WTC11 (cell line): ENCODE data around the gene MAP6. TPM values are rescaled to one million over a fixed set of nuclear protein-coding genes. Genes with fewer than 3 reads are reported as not detected.

Experiments
- ATAC-seq: fragments of 200-7000 bp; cut with Tn5 transposase; 2 replicates; pipeline ENCODE4 v1.10.0; 2021; ENCODE audit warnings: mild to moderate bottlenecking, moderate library complexity
- CTCF ChIA-PET: fragments of 300-600 bp; sonication (Branson Sonifier 250); formaldehyde crosslinking; loops from one replicate; lab custom pipeline; 2021; ENCODE audit warnings: antibody characterized with exemption; lab: Charles Lee
- POLR2A ChIA-PET: fragments of 350-600 bp; sonication (Branson Sonifier 250); formaldehyde crosslinking; loops from one replicate; lab custom pipeline; 2021; ENCODE audit warnings: antibody characterized with exemption; lab: Charles Lee
- DNase-seq: peaks from one replicate; pipeline ENCODE4 v3.0.0; 2021; ENCODE audit warnings: low spot score
- H3K27ac Mint-ChIP-seq: 2 replicates; pipeline ENCODE4 v1.8.0; 2021; ENCODE audit warnings: mixed read lengths
- H3K27me3 Mint-ChIP-seq: 2 replicates; pipeline ENCODE4 v1.8.0; 2021; ENCODE audit warnings: low read depth, mild to moderate bottlenecking, moderate library complexity, mixed read lengths
- H3K36me3 Mint-ChIP-seq: 2 replicates; pipeline ENCODE4 v1.8.0; 2021; ENCODE audit warnings: mixed read lengths
- H3K4me1 Mint-ChIP-seq: 2 replicates; pipeline ENCODE4 v1.8.0; 2022; ENCODE audit warnings: mixed read lengths
- H3K4me3 Mint-ChIP-seq: 2 replicates; pipeline ENCODE4 v1.8.0; 2021; ENCODE audit warnings: mild to moderate bottlenecking, moderate library complexity, mixed read lengths
- H3K9me3 Mint-ChIP-seq: 2 replicates; pipeline ENCODE4 v1.8.0; 2021; ENCODE audit warnings: mixed read lengths
- ATF1 ChIP-seq: sonication (generic); formaldehyde crosslinking; IDR thresholded peaks from 2 replicates; pipeline ENCODE4 v1.8.1; 2023; ENCODE audit warnings: mild to moderate bottlenecking, moderate library complexity, missing genetic modification reagents
- ATF2 ChIP-seq: sonication (generic); formaldehyde crosslinking; IDR thresholded peaks from 2 replicates; pipeline ENCODE4 v1.8.1; 2022; ENCODE audit warnings: low read depth, missing genetic modification reagents, borderline replicate concordance
- ATF3 ChIP-seq: sonication (generic); formaldehyde crosslinking; conservative IDR thresholded peaks from 2 replicates; pipeline ENCODE4 v1.8.1; 2022; ENCODE audit warnings: mild to moderate bottlenecking, missing genetic modification reagents
- ERG ChIP-seq: fragments of 250-450 bp; sonication (Bioruptor Pico); IDR thresholded peaks from 2 replicates; pipeline ENCODE4 v1.8.0; 2021; ENCODE audit warnings: mild to moderate bottlenecking
- FOXJ3 ChIP-seq: sonication (generic); formaldehyde crosslinking; IDR thresholded peaks from 2 replicates; pipeline ENCODE4 v1.9.0; 2021; ENCODE audit warnings: missing genetic modification reagents, mild to moderate bottlenecking, borderline replicate concordance
- FOXP1 ChIP-seq: sonication (generic); formaldehyde crosslinking; IDR thresholded peaks from 2 replicates; pipeline ENCODE4 v1.8.0; 2022; ENCODE audit warnings: missing genetic modification reagents, mild to moderate bottlenecking, moderate library complexity, borderline replicate concordance
- GABPB1 ChIP-seq: sonication (generic); formaldehyde crosslinking; IDR thresholded peaks from 2 replicates; pipeline ENCODE4 v1.8.1; 2023; ENCODE audit warnings: mild to moderate bottlenecking, missing genetic modification reagents
- IRF1 ChIP-seq: sonication (generic); formaldehyde crosslinking; IDR thresholded peaks from 2 replicates; pipeline ENCODE4 v1.8.0; 2023; ENCODE audit warnings: missing genetic modification reagents
- MAX ChIP-seq: sonication (generic); formaldehyde crosslinking; IDR thresholded peaks from 2 replicates; pipeline ENCODE4 v1.8.0; 2022; ENCODE audit warnings: mild to moderate bottlenecking, missing genetic modification reagents
- MYBL2 ChIP-seq: sonication (generic); formaldehyde crosslinking; IDR thresholded peaks from 2 replicates; pipeline ENCODE4 v1.8.1; 2023; ENCODE audit warnings: mild to moderate bottlenecking, moderate library complexity, missing genetic modification reagents
- NR1H2 ChIP-seq: sonication (generic); formaldehyde crosslinking; IDR thresholded peaks from 2 replicates; pipeline ENCODE4 v1.9.0; 2021; ENCODE audit warnings: mild to moderate bottlenecking, moderate library complexity, missing genetic modification reagents
- PRRX2 ChIP-seq: fragments of 250-450 bp; sonication (Bioruptor Pico); IDR thresholded peaks from 2 replicates; pipeline ENCODE4 v1.8.0; 2021; ENCODE audit warnings: mild to moderate bottlenecking
- SP1 ChIP-seq: sonication (generic); formaldehyde crosslinking; conservative IDR thresholded peaks from 2 replicates; pipeline ENCODE4 v1.8.1; 2022; ENCODE audit warnings: missing genetic modification reagents
- TEAD1 ChIP-seq: sonication (generic); formaldehyde crosslinking; IDR thresholded peaks from 2 replicates; pipeline ENCODE4 v1.8.0; 2022; ENCODE audit warnings: mild to moderate bottlenecking, missing genetic modification reagents
- TEAD4 ChIP-seq: sonication (generic); formaldehyde crosslinking; IDR thresholded peaks from 2 replicates; pipeline ENCODE4 v1.8.0; 2022; ENCODE audit warnings: mild to moderate bottlenecking, missing genetic modification reagents
- USF1 ChIP-seq: sonication (generic); formaldehyde crosslinking; IDR thresholded peaks from 2 replicates; pipeline ENCODE4 v1.8.0; 2022; ENCODE audit warnings: mild to moderate bottlenecking, missing genetic modification reagents
- USF2 ChIP-seq: sonication (generic); formaldehyde crosslinking; IDR thresholded peaks from 2 replicates; pipeline ENCODE4 v1.8.1; 2023; ENCODE audit warnings: mild to moderate bottlenecking, missing genetic modification reagents, moderate library complexity
- ZBTB21 ChIP-seq: sonication (generic); formaldehyde crosslinking; IDR thresholded peaks from 2 replicates; pipeline ENCODE4 v1.8.1; 2023; ENCODE audit warnings: mild to moderate bottlenecking, missing genetic modification reagents, borderline replicate concordance
- ZNF219 ChIP-seq: sonication (generic); formaldehyde crosslinking; IDR thresholded peaks from 2 replicates; pipeline ENCODE4 v1.8.0; 2023; ENCODE audit warnings: missing genetic modification reagents, mild to moderate bottlenecking, borderline replicate concordance
- ZNF263 ChIP-seq: sonication (generic); formaldehyde crosslinking; IDR thresholded peaks from 2 replicates; pipeline ENCODE4 v1.8.1; 2022; ENCODE audit warnings: low read depth, mild to moderate bottlenecking, moderate library complexity, missing genetic modification reagents
- ZNF396 ChIP-seq: fragments of 250-450 bp; sonication (Bioruptor Pico); IDR thresholded peaks from 2 replicates; pipeline ENCODE4 v1.8.0; 2021; ENCODE audit warnings: mild to moderate bottlenecking, moderate library complexity, borderline replicate concordance
- ZNF532 ChIP-seq: fragments of 250-450 bp; sonication (Bioruptor Pico); IDR thresholded peaks from 2 replicates; pipeline ENCODE4 v1.9.0; 2021; ENCODE audit warnings: mild to moderate bottlenecking, borderline replicate concordance
- ZNF671 ChIP-seq: fragments of 250-450 bp; sonication (Bioruptor Pico); IDR thresholded peaks from 2 replicates; pipeline ENCODE4 v1.8.0; 2021; ENCODE audit warnings: mild to moderate bottlenecking
- total RNA-seq: library from RNA; stranded (reverse); gene quantifications from 3 replicates; pipeline ENCODE4 v1.2.3, GENCODE V29; 2021

Gene MAP6
- total RNA-seq, 1 experiment from 2014 or later = 0.90 TPM

- TF ChIP-seq ZNF532 (CRISPR knock-in tag) = no peak
- no peak for TF ChIP-seq IRF1
- TF ChIP-seq ZNF671 (CRISPR knock-in tag) = no peak
- no peak for TF ChIP-seq ERG (CRISPR knock-in tag)
- TF ChIP-seq ZNF219 (CRISPR knock-in tag) = no peak
- no peak for TF ChIP-seq FOXJ3 (CRISPR knock-in tag)
- TF ChIP-seq TEAD4 (CRISPR knock-in tag) = no peak
- no peak for TF ChIP-seq ZNF396 (CRISPR knock-in tag)
- no peak for TF ChIP-seq GABPB1 (CRISPR knock-in tag)
- no peak for TF ChIP-seq ATF3 (CRISPR knock-in tag)
- TF ChIP-seq, all 79 proteins: peak for 0
These were observed 71.9 kb downstream of the MAP6 start (continued) for GRCh38 chr11:75596914-75597313.

- ATAC-seq (no peak), DNase-seq (no peak)
- H3K4me3 Mint-ChIP-seq = no peak overlapping the region
- H3K36me3 Mint-ChIP-seq = no peaks in the 10 kb centered on the region
- no peak overlapping the region for H3K27ac Mint-ChIP-seq
- H3K9me3 Mint-ChIP-seq = no peaks in the 10 kb centered on the region
- ChIA-PET POLR2A (interaction anchor here (1.1 kb wide), 1 partner anchor 12 kb away, joined by 3 read pairs; no protein-coding TSS in a partner anchor), CTCF (interaction anchor here (1.0 to 8.7 kb wide), 6 partner anchors 13 to 111 kb away, joined by 3 to 110 read pairs (median 3); no protein-coding TSS in a partner anchor)
- no peaks in the 10 kb centered on the region; the same call in 1 of the 2 replicates for H3K27me3 Mint-ChIP-seq
- peaks cover 22% of the 10 kb centered on the region for H3K4me1 Mint-ChIP-seq
- TF ChIP-seq MYBL2 (no peak), NR1H2 (CRISPR knock-in tag) (no peak), ZNF263 (no peak), ATF1 (CRISPR knock-in tag) (no peak), SP1 (CRISPR knock-in tag) (no peak), MAX (CRISPR knock-in tag) (no peak), USF2 (CRISPR knock-in tag) (no peak), ZNF219 (CRISPR knock-in tag) (no peak), ZBTB21 (CRISPR knock-in tag) (no peak), TEAD1 (CRISPR knock-in tag) (no peak), FOXP1 (CRISPR knock-in tag) (no peak), ATF2 (CRISPR knock-in tag) (no peak), USF1 (CRISPR knock-in tag) (no peak), PRRX2 (CRISPR knock-in tag) (no peak)
These were observed 73.4 kb downstream of the MAP6 start for GRCh38 chr11:75595429-75595828.
